ENCODE data around the gene SLC1A4.

The SLC1A4 gene

DNA sequence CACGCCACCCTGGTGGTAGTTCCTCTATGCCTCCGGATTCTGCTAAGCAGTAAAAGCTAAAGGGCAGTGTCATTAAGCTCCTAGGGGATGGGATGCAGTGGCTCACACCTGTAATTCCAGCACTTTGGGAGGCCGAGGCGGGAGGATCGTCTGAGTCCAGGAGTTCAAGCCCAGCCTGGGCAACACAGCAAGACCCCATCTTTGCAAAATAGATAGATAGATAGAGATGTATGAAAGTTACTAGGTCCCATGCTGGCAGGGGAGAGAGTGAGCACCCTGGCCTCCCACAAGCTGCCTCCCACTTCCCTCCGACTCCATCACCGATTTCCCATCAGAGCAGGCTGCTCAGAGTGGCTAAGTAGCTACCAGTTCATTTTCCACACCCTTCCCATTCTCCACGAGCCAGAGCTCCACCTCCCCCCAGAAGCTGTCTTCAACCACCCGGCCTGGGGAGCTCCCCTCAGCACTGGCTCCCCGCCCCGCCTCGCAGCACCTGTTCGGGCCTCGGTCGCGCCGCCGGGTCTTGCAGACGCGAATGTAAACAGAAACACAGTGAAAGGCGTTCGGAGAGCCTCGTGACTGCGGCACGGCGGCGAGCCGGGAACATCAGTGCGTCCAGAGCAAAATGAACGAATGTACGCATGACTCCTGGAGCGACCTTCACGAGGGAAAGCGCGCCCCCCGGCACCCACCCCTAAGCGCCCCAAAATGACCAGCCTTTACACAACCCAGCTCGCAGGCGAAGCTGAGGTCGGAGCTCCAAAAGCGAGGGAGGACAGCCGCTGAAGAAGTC, 66.4 kb downstream of the SLC1A4 start:
- no peak for DNase-seq

- DNase-seq, result peak; percentile 95
These were observed 67.2 kb downstream of the SLC1A4 start, which contains the start of gene CEP68 for GRCh38 chr2:65056215-65057053. Gene CEP68, plus strand, starts transcription at chr2:65056416. Its CDS starts 13,029 bp downstream, at chr2:65069445.

GRCh38 chr2:65057054-65057375, 67.8 kb downstream of the SLC1A4 start:
- DNase-seq, result no peak

DNA sequence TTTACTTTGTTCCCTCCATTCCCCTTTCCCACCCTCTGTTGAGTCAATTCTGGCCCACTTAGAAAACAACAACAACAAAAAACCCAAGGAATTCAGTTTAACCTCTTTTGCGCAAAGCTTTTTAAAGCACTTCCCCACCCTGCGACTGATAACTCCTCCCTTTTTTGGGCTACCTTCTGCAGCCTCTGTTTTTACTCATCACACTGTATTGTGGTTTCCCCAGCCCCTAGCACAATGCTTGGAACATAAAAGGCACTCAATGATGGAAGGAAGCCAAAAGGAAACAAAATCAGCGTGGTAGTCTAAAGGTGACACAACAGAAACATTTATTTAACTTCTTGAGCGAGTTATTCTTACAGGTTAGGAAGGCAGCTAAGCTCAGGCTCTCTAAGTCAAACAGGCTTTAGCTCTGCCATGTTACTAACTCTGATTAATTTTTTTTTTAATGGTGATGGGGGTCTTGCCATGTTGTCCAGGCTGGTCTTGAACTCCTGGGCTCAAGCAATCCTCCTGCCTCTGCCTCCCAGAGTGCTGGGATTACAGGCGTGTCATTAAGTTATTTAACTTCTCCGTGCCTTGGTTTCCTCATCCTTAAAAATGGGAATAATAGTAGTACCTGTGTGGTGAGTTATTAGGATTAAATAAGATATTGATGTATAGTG, 68.3 kb downstream of the SLC1A4 start:
- peak; percentile 47 for DNase-seq

- DNase-seq, result no peak
These were observed 69.9 kb downstream of the SLC1A4 start for GRCh38 chr2:65059071-65059470.

DNA sequence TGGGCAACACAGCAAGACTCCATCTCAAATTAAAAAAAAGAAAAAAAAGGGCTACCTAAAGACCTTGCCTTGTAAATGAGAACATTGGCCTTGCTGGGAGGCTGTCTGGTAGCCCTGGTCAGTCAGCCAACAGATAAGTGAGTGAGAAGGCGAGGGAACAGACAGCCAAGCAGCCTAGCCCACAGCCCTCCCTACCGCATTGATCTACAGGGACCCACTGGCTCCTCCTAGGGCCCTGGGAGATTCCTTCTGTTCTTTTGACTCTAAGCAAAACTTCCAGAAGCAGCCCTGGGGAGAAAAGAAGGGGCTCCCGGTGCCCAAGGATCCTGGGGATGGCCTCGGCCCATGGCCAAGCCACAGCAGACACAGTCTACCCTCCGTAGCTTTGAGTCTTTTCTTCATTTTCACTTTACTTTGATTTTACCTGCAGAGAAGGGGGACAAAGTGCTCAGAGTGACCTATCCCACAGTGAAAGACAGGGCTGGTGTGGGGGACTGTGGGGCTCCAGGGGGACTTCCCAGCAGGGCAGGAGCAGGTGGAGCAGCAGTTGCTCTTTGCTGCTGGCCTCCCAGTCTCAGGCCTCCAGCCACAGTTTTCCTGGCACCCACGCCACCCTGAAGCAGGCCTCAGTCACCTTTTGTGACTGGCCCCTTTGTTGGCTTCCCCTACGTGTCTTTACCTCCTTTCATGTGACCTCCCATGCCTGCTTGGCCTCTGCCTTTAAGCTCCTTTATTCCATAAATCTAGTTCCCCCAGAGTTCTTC, 72.1 kb downstream of the SLC1A4 start:
- DNase-seq, result no peak

DNA sequence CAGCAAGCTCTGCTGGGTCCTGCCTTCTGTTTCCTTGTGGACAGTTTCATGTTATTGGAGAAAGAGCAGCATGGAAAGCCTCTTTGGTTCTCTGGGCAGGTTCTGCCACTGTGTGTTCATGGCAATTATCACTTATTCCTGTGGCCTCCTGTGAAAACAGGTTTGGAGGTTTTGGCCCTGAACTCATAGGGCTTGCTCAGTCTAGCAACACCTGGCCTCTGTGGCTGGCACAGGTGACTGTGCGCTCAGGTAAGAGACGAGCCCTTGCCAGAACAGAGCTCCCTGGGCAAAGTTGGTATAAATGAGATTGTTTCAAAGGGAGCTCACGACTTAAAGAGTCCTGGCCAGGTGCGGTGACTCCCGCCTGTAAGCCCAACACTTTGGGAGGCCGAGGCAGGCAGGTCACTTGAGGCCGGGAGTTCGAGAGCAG, 72.7 kb downstream of the SLC1A4 start:
- DNase-seq, result no peak

GRCh38 chr2:65062843-65063825, 73.9 kb downstream of the SLC1A4 start:
- DNase-seq, result no peak

- DNase-seq, result peak; percentile 96
These were observed 75.7 kb downstream of the SLC1A4 start for GRCh38 chr2:65064728-65065552.

GRCh38 chr2:65067806-65068553, 78.8 kb downstream of the SLC1A4 start:
- no peak for DNase-seq

GRCh38 chr2:65069439-65069824, 80.2 kb downstream of the SLC1A4 start:
- DNase-seq, result no peak

DNA sequence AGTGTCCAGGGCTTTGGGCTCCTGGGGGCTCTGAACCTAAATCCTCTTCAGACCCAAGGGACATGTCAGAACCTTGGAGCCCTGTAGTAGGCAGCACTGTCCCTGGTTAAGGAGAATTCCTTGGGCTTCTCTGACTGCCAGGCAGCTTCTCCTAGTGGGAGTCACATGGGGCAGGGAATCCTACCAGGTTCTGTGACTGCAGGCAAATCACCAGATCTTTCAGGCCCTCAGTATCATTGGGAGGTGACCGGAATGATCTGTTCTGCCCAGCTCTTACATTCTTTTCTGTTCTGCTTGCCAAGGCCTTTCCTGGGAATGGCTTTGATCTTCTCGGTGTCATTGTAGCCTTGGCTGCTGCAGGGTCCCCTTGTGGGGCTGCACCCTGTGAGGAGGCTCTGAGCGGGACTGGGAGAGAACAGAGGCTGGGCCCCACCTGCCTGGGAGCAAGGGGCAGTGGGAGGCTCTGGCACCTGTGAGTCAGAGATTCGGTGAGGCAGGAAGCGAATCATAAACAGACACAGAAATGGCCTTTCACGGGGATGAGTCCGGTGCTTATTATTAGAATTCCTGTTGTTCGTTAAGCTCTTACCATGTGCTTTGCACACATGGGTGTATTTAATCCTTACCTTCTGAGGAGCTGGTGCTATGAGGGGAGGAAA, 81.1 kb downstream of the SLC1A4 start:
- DNase-seq, result no peak

DNA sequence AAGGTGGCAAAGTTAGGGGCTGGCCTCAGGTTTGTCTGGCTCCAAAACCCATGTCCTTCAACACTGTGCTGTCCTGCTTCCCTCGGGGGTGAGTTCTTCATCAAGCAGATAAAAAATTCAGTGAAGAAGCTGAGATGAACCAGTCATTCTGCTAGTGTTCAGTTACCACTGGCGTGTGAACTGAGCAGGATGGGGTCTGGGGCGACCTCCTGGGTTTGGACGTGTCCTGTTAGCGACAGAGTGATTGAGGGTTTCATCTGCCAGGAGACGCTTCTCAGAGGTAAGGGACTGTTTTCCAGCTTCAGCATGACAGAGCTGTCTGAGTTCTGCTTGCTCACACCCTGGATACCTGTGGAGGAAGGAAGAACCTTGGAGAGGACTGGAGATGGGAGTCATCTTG, 81.7 kb downstream of the SLC1A4 start:
- no peak for DNase-seq

DNA sequence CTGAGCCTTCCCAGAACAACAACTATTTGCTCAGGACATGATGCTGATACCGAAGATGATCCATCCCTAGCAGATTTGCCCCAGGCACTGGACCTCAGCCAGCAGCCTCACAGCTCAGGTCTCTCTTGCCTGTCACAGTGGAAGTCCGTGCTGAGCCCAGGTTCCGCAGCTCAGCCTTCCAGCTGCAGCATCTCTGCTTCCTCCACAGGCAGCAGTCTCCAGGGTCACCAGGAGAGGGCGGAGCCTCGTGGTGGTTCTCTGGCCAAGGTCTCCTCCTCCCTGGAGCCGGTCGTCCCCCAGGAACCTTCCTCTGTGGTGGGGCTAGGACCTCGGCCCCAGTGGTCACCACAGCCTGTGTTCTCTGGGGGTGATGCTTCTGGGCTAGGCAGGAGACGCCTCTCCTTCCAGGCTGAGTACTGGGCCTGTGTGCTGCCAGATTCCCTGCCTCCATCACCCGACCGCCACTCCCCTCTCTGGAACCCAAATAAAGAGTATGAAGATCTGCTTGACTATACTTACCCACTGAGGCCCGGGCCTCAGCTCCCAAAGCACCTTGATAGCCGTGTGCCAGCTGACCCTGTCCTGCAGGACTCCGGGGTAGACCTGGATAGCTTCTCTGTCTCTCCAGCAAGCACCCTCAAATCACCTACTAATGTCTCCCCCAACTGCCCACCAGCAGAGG, 82.4 kb downstream of the SLC1A4 start:
- DNase-seq, result no peak

DNA sequence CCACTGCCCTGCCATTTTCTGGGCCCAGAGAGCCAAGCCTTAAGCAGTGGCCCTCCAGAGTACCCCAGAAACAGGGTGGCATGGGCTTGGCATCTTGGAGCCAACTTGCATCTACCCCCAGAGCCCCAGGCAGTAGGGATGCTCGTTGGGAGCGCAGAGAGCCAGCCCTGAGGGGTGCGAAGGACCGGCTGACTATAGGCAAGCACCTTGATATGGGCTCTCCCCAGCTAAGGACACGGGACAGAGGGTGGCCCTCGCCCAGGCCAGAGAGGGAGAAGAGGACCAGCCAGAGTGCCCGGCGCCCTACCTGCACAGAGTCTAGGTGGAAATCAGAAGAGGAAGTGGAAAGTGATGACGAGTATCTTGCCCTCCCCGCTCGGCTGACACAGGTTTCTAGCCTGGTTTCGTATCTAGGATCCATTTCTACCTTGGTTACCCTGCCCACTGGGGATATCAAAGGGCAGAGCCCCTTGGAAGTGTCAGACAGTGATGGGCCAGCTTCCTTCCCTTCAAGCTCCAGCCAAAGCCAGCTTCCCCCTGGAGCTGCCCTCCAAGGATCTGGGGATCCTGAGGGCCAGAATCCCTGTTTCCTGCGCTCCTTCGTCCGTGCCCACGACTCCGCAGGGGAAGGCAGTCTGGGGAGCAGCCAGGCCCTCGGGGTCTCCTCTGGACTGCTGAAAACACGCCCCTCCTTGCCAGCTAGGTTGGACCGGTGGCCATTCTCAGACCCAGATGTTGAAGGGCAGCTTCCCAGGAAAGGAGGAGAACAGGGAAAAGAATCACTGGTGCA, 83.2 kb downstream of the SLC1A4 start:
- no peak for DNase-seq

Data from DMS79 (cell line).